Measurements from ENCODE around the gene CYP39A1.

CYP39A1 gene

GRCh38 chr6:46652603-46653438 is at the start of gene CYP39A1, which contains the start of gene SLC25A27:
Gene CYP39A1 (minus strand): TSS chr6:46652818. CDS start chr6:46652582, 236 bp downstream.
Gene SLC25A27 (plus strand): TSS chr6:46652975. CDS start chr6:46653193, 218 bp downstream.
- FAIRE-seq (peak; percentile 80), DNase-seq (ENCODE audit: insufficient read length, low spot score) (peak; percentile 71)

- DNase-seq (ENCODE audit: insufficient read length, low spot score) (no peak), FAIRE-seq (no peak)
These were observed 47.4 kb upstream of the CYP39A1 start for GRCh38 chr6:46699970-46700369.

GRCh38 chr6:46690911-46691451 is 38.4 kb upstream of the CYP39A1 start:
- no peak for DNase-seq (ENCODE audit: insufficient read length, low spot score)
- FAIRE-seq, result no peak

GRCh38 chr6:46690141-46690755 is 37.6 kb upstream of the CYP39A1 start:
- DNase-seq (ENCODE audit: insufficient read length, low spot score) (no peak), FAIRE-seq (no peak)

GRCh38 chr6:46689657-46690056 is 37.0 kb upstream of the CYP39A1 start:
- FAIRE-seq (no peak), DNase-seq (ENCODE audit: insufficient read length, low spot score) (no peak)

- DNase-seq (ENCODE audit: insufficient read length, low spot score) (no peak), FAIRE-seq (no peak)
These were observed 36.3 kb upstream of the CYP39A1 start for GRCh38 chr6:46688966-46689335.

GRCh38 chr6:46688117-46688965 is 35.7 kb upstream of the CYP39A1 start:
- DNase-seq (ENCODE audit: insufficient read length, low spot score) (no peak), FAIRE-seq (no peak)

- DNase-seq (ENCODE audit: insufficient read length, low spot score) (no peak), FAIRE-seq (no peak)
These were observed 35.0 kb upstream of the CYP39A1 start, which contains the start of gene TDRD6 for GRCh38 chr6:46687619-46688097. Gene TDRD6 (plus strand): TSS chr6:46687885. CDS start chr6:46688129, 244 bp downstream.

GRCh38 chr6:46684771-46685170 is 32.2 kb upstream of the CYP39A1 start:
- no peak for FAIRE-seq
- DNase-seq (ENCODE audit: insufficient read length, low spot score), result no peak

GRCh38 chr6:46677314-46677654 is 24.7 kb upstream of the CYP39A1 start:
- no peak for DNase-seq (ENCODE audit: insufficient read length, low spot score)
- FAIRE-seq, result no peak

- DNase-seq (ENCODE audit: insufficient read length, low spot score) (no peak), FAIRE-seq (no peak)
These were observed 24.1 kb upstream of the CYP39A1 start for GRCh38 chr6:46676604-46677313.

- DNase-seq (ENCODE audit: insufficient read length, low spot score) (no peak), FAIRE-seq (no peak)
These were observed 21.8 kb upstream of the CYP39A1 start for GRCh38 chr6:46674410-46674809.

GRCh38 chr6:46667377-46667776 is 14.8 kb upstream of the CYP39A1 start:
- FAIRE-seq, result no peak
- no peak for DNase-seq (ENCODE audit: insufficient read length, low spot score)

GRCh38 chr6:46661483-46661882 is 8.9 kb upstream of the CYP39A1 start:
- no peak for FAIRE-seq

GRCh38 chr6:46657642-46658041 is 5.0 kb upstream of the CYP39A1 start:
- DNase-seq (ENCODE audit: insufficient read length, low spot score), result no peak
- FAIRE-seq, result peak; percentile 52

More at GRCh38 chr6:46661483-46661882, 8.9 kb upstream of the CYP39A1 start:
- no peak for DNase-seq (ENCODE audit: insufficient read length, low spot score)

GRCh38 chr6:46655803-46656202 is 3.2 kb upstream of the CYP39A1 start:
- no peak for FAIRE-seq

GRCh38 chr6:46653439-46654195 is 999 bp upstream of the CYP39A1 start:
- DNase-seq (ENCODE audit: insufficient read length, low spot score) (no peak), FAIRE-seq (peak; percentile 8)

More at GRCh38 chr6:46655803-46656202, 3.2 kb upstream of the CYP39A1 start:
- no peak for DNase-seq (ENCODE audit: insufficient read length, low spot score)

- DNase-seq (ENCODE audit: insufficient read length, low spot score) (no peak), FAIRE-seq (no peak)
These were observed 401 bp downstream of the CYP39A1 start for GRCh38 chr6:46652232-46652602.

GRCh38 chr6:46651816-46652215 is 802 bp downstream of the CYP39A1 start:
- FAIRE-seq, result no peak
- DNase-seq (ENCODE audit: insufficient read length, low spot score), result no peak

Data from GM19239 (cell line).